Neural cell (in vitro differentiated cells): Measurements from ENCODE around the gene TAL2.

Source experiments
- CTCF ChIP-seq: fragments of 450-650 bp; IDR thresholded peaks from 2 replicates; pipeline ENCODE4 v1.5.1; 2014; ENCODE audit warnings: antibody characterized with exemption, mild to moderate bottlenecking, moderate library complexity; ENCODE audit not compliant: poor library complexity, severe bottlenecking
- EZH2 ChIP-seq: fragments of 200-600, 300-800 bp; shearing (Covaris generic), sonication (generic); IDR thresholded peaks from 2 replicates; pipeline ENCODE4 v1.6.1; 2014; ENCODE audit warnings: antibody characterized with exemption, low read length, borderline replicate concordance, mild to moderate bottlenecking; ENCODE audit not compliant: insufficient read depth, poor library complexity, severe bottlenecking
- POLR2AphosphoS5 ChIP-seq: IDR thresholded peaks from 2 replicates; pipeline ENCODE4 v1.6.1; 2012
- RAD21 ChIP-seq: fragments of 450-650 bp; conservative IDR thresholded peaks from 2 replicates; pipeline ENCODE4 v1.6.1; 2014; ENCODE audit warnings: antibody characterized with exemption, mild to moderate bottlenecking, moderate library complexity
- REST ChIP-seq: IDR thresholded peaks from 2 replicates; pipeline ENCODE4 v1.6.1; 2012; ENCODE audit warnings: borderline replicate concordance
- TAF1 ChIP-seq: IDR thresholded peaks from 2 replicates; pipeline ENCODE4 v1.6.1; 2012; ENCODE audit warnings: low read depth

- TF ChIP-seq EZH2 (no peak), CTCF (peak; percentile 14), REST (no peak), RAD21 (no peak), POLR2AphosphoS5 (no peak), TAF1 (no peak)
These were observed 28.5 kb downstream of the TAL2 start for GRCh38 chr9:105690742-105691141.
